Endothelial cell (in vitro differentiated cells): ENCODE measurements around the gene TMSB10. TPM values are rescaled to one million over a fixed set of nuclear protein-coding genes. Genes with fewer than 3 reads are reported as not detected.

Experiments used
- DNase-seq: peaks from one replicate; pipeline ENCODE4 v3.0.0; 2021; ENCODE audit warnings: low spot score
- H3K27ac Mint-ChIP-seq: one replicate; pipeline ENCODE4 v1.8.0; 2021; ENCODE audit warnings: mixed read lengths, inconsistent platforms; ENCODE audit not compliant: unreplicated experiment
- H3K27me3 Mint-ChIP-seq: one replicate; pipeline ENCODE4 v1.8.0; 2021; ENCODE audit warnings: mild to moderate bottlenecking, moderate library complexity, mixed read lengths, inconsistent platforms; ENCODE audit not compliant: unreplicated experiment
- H3K36me3 Mint-ChIP-seq: one replicate; pipeline ENCODE4 v1.8.0; 2021; ENCODE audit warnings: mild to moderate bottlenecking, low read depth, mixed read lengths, inconsistent platforms; ENCODE audit not compliant: unreplicated experiment
- H3K4me1 Mint-ChIP-seq: one replicate; pipeline ENCODE4 v1.8.0; 2021; ENCODE audit warnings: mild to moderate bottlenecking, mixed read lengths, inconsistent platforms; ENCODE audit not compliant: unreplicated experiment
- H3K4me3 Mint-ChIP-seq: one replicate; pipeline ENCODE4 v1.8.0; 2021; ENCODE audit warnings: mild to moderate bottlenecking, mixed read lengths, inconsistent platforms; ENCODE audit not compliant: unreplicated experiment
- H3K9me3 Mint-ChIP-seq: one replicate; pipeline ENCODE4 v1.8.0; 2021; ENCODE audit warnings: mixed read lengths, inconsistent platforms; ENCODE audit not compliant: unreplicated experiment
- total RNA-seq: library from RNA; stranded (reverse); fragmentation: NEBNext Ultra II Directional; extraction: Animal tissue kit (Norgen Biotek cat#: 25700); gene quantifications from one replicate; pipeline ENCODE4 v1.2.1, GENCODE V29; 2021; ENCODE audit not compliant: unreplicated experiment
- TF ChIP-seq, protein P1 (sequence below): fragments of 200-600 bp; sonication (generic); IDR thresholded peaks from one replicate; pipeline ENCODE4 v1.5.0; 2021; ENCODE audit warnings: antibody characterized with exemption; ENCODE audit not compliant: unreplicated experiment

TMSB10 gene
- total RNA-seq, 1 donor from 2014 or later, result 3,500 TPM

DNA sequence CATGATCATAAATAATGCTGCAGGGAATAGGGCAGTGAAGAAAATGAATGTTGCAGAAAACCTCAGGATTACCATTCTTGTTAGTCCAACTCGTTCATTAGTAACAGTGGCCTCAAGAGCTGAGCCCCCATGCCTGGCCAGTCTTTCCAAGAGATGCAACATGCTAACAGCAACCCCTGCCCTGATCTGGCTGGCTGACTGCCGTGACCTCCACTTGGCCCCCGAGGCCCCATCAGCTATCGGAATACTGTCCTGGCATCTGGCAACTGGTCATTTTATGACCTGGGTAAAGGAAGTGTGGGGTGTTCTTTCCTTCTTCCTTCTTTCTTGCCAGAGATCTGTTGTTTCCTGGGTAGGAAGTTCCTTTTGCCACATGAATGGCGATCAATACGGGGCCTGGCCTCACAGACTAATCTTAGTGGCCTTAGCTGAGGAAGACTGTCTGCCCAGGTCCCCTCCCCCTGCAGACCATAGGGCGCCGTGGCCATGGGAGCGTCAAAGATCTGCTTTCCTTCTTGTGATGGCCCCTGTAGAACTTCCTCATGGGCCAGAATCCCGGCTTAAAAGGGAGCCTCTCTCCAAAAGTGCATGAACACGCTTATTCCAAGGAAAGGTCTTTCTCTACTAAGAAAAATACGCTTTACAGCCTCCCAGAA, 14.0 kb upstream of the TMSB10 start:
- Mint-ChIP-seq H3K27me3 (peaks cover 2% of the 10 kb centered on the region), H3K36me3 (no peaks in the 10 kb centered on the region), H3K9me3 (no peaks in the 10 kb centered on the region), H3K4me1 (peaks cover 21% of the 10 kb centered on the region), H3K27ac (no peak overlapping the region), H3K4me3 (no peak overlapping the region)
- TF ChIP-seq, protein P1, sequence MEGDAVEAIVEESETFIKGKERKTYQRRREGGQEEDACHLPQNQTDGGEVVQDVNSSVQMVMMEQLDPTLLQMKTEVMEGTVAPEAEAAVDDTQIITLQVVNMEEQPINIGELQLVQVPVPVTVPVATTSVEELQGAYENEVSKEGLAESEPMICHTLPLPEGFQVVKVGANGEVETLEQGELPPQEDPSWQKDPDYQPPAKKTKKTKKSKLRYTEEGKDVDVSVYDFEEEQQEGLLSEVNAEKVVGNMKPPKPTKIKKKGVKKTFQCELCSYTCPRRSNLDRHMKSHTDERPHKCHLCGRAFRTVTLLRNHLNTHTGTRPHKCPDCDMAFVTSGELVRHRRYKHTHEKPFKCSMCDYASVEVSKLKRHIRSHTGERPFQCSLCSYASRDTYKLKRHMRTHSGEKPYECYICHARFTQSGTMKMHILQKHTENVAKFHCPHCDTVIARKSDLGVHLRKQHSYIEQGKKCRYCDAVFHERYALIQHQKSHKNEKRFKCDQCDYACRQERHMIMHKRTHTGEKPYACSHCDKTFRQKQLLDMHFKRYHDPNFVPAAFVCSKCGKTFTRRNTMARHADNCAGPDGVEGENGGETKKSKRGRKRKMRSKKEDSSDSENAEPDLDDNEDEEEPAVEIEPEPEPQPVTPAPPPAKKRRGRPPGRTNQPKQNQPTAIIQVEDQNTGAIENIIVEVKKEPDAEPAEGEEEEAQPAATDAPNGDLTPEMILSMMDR, result no peak
- DNase-seq, result no peak

DNA sequence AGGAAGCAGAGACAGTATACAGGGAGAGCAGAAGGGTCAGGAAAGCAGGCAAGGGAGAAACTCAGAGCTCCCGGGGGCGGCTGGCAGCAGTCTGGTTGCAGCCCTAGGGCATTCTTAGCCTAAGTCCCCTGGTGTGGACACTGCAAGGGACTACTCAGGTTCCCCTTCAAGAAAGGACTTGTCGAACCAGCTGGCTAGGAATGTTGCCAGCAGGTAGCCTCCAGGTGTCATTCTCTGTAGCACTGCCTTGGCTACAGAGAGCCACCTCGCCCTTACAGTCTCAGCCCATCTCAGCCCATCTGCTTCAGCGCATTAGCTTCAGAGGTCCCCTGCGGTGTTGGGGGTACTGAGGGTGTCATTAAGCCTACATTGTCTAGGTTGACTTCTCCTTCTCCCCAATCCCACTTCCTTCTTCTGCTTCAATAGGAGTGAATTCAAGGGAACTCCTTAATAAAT, 11.3 kb upstream of the TMSB10 start:
- H3K4me3 Mint-ChIP-seq, result no peak overlapping the region
- no peaks in the 10 kb centered on the region for H3K36me3 Mint-ChIP-seq
- H3K4me1 Mint-ChIP-seq, result peaks cover 21% of the 10 kb centered on the region
- H3K9me3 Mint-ChIP-seq, result no peaks in the 10 kb centered on the region
- TF ChIP-seq, protein P1, result no peak
- peaks cover 2% of the 10 kb centered on the region for H3K27me3 Mint-ChIP-seq
- no peak for DNase-seq
- peak overlapping the region; percentile 31 for H3K27ac Mint-ChIP-seq

DNA sequence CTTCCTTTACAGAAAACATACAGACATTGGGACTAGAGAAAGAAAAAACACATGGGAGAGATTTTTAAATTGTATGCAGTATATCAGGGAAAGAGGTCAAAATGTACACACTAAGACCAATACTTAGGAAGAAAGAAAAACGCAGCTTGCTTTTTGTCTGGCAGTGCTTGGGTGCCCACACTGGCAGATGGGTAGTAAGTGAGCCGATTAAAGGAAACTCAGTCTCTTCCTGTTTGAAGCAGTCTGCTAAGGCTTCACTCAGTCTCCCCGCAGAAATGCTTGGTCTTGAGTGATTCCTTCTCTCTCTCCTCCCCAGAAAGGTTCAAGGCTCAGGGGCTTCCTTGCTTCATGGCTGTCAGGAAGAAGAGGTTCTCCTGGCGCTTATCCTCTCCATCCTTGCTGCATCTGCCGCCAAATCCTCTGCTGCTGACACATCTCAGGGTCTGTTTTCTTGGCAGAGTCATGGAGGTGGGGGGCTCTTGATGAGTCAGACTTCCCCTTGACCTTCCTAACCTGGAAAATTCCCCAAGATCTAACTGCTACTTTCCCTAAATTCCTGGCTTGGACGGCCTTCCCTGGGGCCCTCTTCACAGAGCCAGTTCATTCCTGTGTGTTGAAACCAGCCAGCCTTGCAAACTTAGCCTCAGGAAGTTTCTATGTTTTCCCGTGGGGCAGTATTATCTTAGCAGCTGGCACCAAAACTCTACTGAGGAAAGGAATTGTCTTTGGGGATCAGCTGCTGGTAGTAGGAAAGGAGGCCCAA, 10.5 kb upstream of the TMSB10 start:
- Mint-ChIP-seq H3K4me3 (no peak overlapping the region), H3K27ac (peak overlapping the region; percentile 74), H3K27me3 (peaks cover 2% of the 10 kb centered on the region), H3K36me3 (no peaks in the 10 kb centered on the region), H3K9me3 (no peaks in the 10 kb centered on the region), H3K4me1 (peaks cover 21% of the 10 kb centered on the region)
- TF ChIP-seq, protein P1, result no peak
- DNase-seq, result no peak

DNA sequence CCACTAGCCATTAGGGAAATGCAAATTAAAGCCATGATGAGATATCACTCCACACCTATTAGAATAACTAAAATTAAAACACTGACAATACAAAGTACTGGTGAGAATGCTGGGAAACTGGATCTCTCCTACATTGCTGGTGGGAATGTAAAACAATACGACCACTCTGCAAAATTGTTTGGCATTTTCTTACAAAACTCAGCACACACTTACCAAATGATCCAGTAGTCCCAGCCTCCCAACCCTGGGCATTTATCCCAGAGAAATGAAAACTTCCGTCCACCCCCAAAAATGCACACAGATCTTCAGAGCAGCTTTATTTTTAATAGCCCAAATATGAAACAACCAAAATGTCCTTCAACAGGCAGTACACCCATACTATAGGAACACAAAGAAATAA, 8.9 kb upstream of the TMSB10 start:
- Mint-ChIP-seq H3K4me1 (peaks cover 19% of the 10 kb centered on the region), H3K36me3 (no peaks in the 10 kb centered on the region), H3K27ac (no peak overlapping the region), H3K27me3 (peaks cover 2% of the 10 kb centered on the region), H3K4me3 (no peak overlapping the region), H3K9me3 (no peaks in the 10 kb centered on the region)
- DNase-seq, result no peak
- TF ChIP-seq, protein P1, result no peak

DNA sequence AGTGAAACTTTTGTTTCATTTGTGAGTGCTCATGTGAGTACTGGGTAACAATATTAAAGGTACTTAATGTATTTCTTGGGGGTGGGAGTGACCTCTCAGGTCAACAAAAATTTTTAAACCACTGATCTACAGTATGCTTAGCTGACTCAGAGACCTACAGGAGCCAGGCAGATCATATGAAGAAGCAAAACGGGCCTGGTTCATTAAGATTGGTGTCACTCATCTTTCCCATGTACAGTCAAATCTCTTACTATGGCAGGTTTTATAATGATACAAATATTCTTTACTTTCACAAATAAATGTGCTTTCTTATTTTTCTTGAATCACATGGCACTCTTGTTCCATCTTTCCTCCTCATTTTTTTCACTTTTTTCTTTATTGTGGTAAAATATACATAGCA, 7.7 kb upstream of the TMSB10 start:
- Mint-ChIP-seq H3K27me3 (peaks cover 5% of the 10 kb centered on the region), H3K36me3 (no peaks in the 10 kb centered on the region), H3K4me1 (peaks cover 13% of the 10 kb centered on the region), H3K27ac (no peak overlapping the region), H3K4me3 (no peak overlapping the region), H3K9me3 (no peaks in the 10 kb centered on the region)
- no peak for DNase-seq
- TF ChIP-seq, protein P1, result no peak
